Astrocyte (in vitro differentiated cells and primary cell): ENCODE measurements around the gene SUSD6. TPM values are rescaled to one million over a fixed set of nuclear protein-coding genes. Genes with fewer than 3 reads are reported as not detected.
A peak's percentile ranks its signal among the peaks of the same experiment; 100 is the strongest.

Source experiments
- DNase-seq: peaks from one replicate; pipeline ENCODE4 v3.0.0-alpha.2; 2010; ENCODE audit warnings: low read depth
- FAIRE-seq: peaks from 2 replicates; lab custom pipeline; 2011; peaks lifted over from hg19 to GRCh38; lab: Jason Lieb, UNC
- H2AFZ ChIP-seq: 2 replicates; pipeline ENCODE4 v1.6.0; 2012; ENCODE audit warnings: low read depth, low read length, inconsistent platforms
- H3K27ac ChIP-seq: 2 replicates; pipeline ENCODE4 v1.5.1; 2011; ENCODE audit warnings: low read depth, low read length, inconsistent platforms
- H3K27me3 ChIP-seq: 2 replicates; pipeline ENCODE4 v1.6.0; 2011; ENCODE audit warnings: low read length, inconsistent platforms; ENCODE audit not compliant: insufficient read depth
- H3K36me3 ChIP-seq: 2 replicates; pipeline ENCODE4 v1.5.1; 2011; ENCODE audit warnings: low read length, inconsistent platforms; ENCODE audit not compliant: insufficient read depth
- H3K4me1 ChIP-seq: 2 replicates; pipeline ENCODE4 v1.5.1; 2011; ENCODE audit warnings: low read length, inconsistent platforms; ENCODE audit not compliant: insufficient read depth
- H3K4me2 ChIP-seq: 2 replicates; pipeline ENCODE4 v1.6.0; 2012; ENCODE audit warnings: low read length, inconsistent platforms
- H3K4me3 ChIP-seq: 2 replicates; pipeline ENCODE4 v1.5.1; 2011; ENCODE audit warnings: low read depth, mild to moderate bottlenecking, low read length, inconsistent platforms; ENCODE audit not compliant: insufficient read depth
- H3K79me2 ChIP-seq: 2 replicates; pipeline ENCODE4 v1.6.0; 2012; ENCODE audit warnings: mild to moderate bottlenecking, low read length, inconsistent platforms; ENCODE audit not compliant: insufficient read depth
- H3K9ac ChIP-seq: 2 replicates; pipeline ENCODE4 v1.6.0; 2012; ENCODE audit warnings: mild to moderate bottlenecking, low read length, inconsistent platforms
- H3K9me3 ChIP-seq: 2 replicates; pipeline ENCODE4 v1.5.1; 2012; ENCODE audit warnings: low read depth, mild to moderate bottlenecking, low read length, inconsistent platforms; ENCODE audit not compliant: insufficient read depth
- H4K20me1 ChIP-seq: 2 replicates; pipeline ENCODE4 v1.6.0; 2012; ENCODE audit warnings: low read length, inconsistent platforms; ENCODE audit not compliant: insufficient read depth
- H3K27ac Mint-ChIP-seq: one replicate; pipeline ENCODE4 v1.8.0; 2021; ENCODE audit warnings: mild to moderate bottlenecking, mixed read lengths; ENCODE audit not compliant: unreplicated experiment
- H3K27me3 Mint-ChIP-seq: one replicate; pipeline ENCODE4 v1.8.0; 2021; ENCODE audit warnings: low read depth, mixed read lengths; ENCODE audit not compliant: unreplicated experiment
- H3K36me3 Mint-ChIP-seq: one replicate; pipeline ENCODE4 v1.8.0; 2021; ENCODE audit warnings: low read depth, mixed read lengths; ENCODE audit not compliant: unreplicated experiment
- H3K4me1 Mint-ChIP-seq: one replicate; pipeline ENCODE4 v1.8.0; 2021; ENCODE audit warnings: low read depth, mixed read lengths; ENCODE audit not compliant: unreplicated experiment
- H3K4me3 Mint-ChIP-seq: one replicate; pipeline ENCODE4 v1.8.0; 2021; ENCODE audit warnings: mild to moderate bottlenecking, moderate library complexity, mixed read lengths; ENCODE audit not compliant: unreplicated experiment
- H3K9me3 Mint-ChIP-seq: one replicate; pipeline ENCODE4 v1.8.0; 2021; ENCODE audit warnings: mild to moderate bottlenecking, mixed read lengths; ENCODE audit not compliant: unreplicated experiment
- CTCF ChIP-seq: IDR thresholded peaks from 2 replicates; pipeline ENCODE4 v1.5.1; 2011; ENCODE audit warnings: low read depth, mild to moderate bottlenecking, inconsistent platforms, low read length, moderate library complexity; ENCODE audit not compliant: insufficient read depth
- EZH2 ChIP-seq: IDR thresholded peaks from 2 replicates; pipeline ENCODE4 v1.6.1; 2012; ENCODE audit warnings: mild to moderate bottlenecking, low read length, inconsistent platforms; ENCODE audit not compliant: insufficient read depth
- total RNA-seq: library from RNA; stranded (reverse); gene quantifications from 2 replicates; pipeline ENCODE4 v1.2.1, GENCODE V29; 2021

Gene SUSD6
- total RNA-seq, 1 donor from 2014 or later, result 25.6 TPM

GRCh38 chr14:69651664-69652063, 40.3 kb downstream of the SUSD6 start:
- FAIRE-seq (no peak), DNase-seq (no peak)
- no peak overlapping the region for H2AFZ ChIP-seq
- H3K36me3 ChIP-seq, result no peaks in the 10 kb centered on the region
- peaks cover 68% of the 10 kb centered on the region for H3K4me1 Mint-ChIP-seq
- H3K4me2 ChIP-seq, result peak overlapping the region; percentile 42
- peaks cover 70% of the 10 kb centered on the region for H4K20me1 ChIP-seq
- H3K27me3 ChIP-seq, result no peaks in the 10 kb centered on the region
- peak overlapping the region; percentile 42 for H3K4me3 Mint-ChIP-seq
- no peak overlapping the region for H3K9ac ChIP-seq
- H3K4me3 ChIP-seq, result no peak overlapping the region
- H3K79me2 ChIP-seq, result peaks cover 80% of the 10 kb centered on the region
- no peaks in the 10 kb centered on the region for H3K9me3 Mint-ChIP-seq
- no peak overlapping the region for H3K27ac Mint-ChIP-seq
- H3K36me3 Mint-ChIP-seq, result peaks cover 5% of the 10 kb centered on the region
- TF ChIP-seq CTCF (no peak), EZH2 (no peak)
- H3K9me3 ChIP-seq, result no peaks in the 10 kb centered on the region
- no peaks in the 10 kb centered on the region for H3K27me3 Mint-ChIP-seq
- peaks cover 48% of the 10 kb centered on the region for H3K4me1 ChIP-seq
- H3K27ac ChIP-seq, result no peak overlapping the region

- FAIRE-seq (no peak), DNase-seq (no peak)
- H3K9ac ChIP-seq, result no peak overlapping the region
- no peak for TF ChIP-seq EZH2
- no peak for TF ChIP-seq CTCF
- H3K27me3 Mint-ChIP-seq, result no peaks in the 10 kb centered on the region
- H3K79me2 ChIP-seq, result peaks cover 72% of the 10 kb centered on the region
- H3K4me2 ChIP-seq, result no peak overlapping the region
- peak overlapping the region; percentile 62 for H3K27ac Mint-ChIP-seq
- H3K27ac ChIP-seq, result no peak overlapping the region
- H3K4me1 Mint-ChIP-seq, result peaks cover 65% of the 10 kb centered on the region
- no peaks in the 10 kb centered on the region for H3K27me3 ChIP-seq
- H4K20me1 ChIP-seq, result peaks cover 79% of the 10 kb centered on the region
- no peaks in the 10 kb centered on the region for H3K9me3 ChIP-seq
- H3K9me3 Mint-ChIP-seq, result no peaks in the 10 kb centered on the region
- peak overlapping the region; percentile 64 for H3K4me3 Mint-ChIP-seq
- H3K36me3 Mint-ChIP-seq, result peaks cover 2% of the 10 kb centered on the region
- H3K4me3 ChIP-seq, result no peak overlapping the region
- H2AFZ ChIP-seq, result no peak overlapping the region
- peaks cover 52% of the 10 kb centered on the region for H3K4me1 ChIP-seq
- no peaks in the 10 kb centered on the region for H3K36me3 ChIP-seq
Measured at GRCh38 chr14:69652942-69653684, 41.7 kb downstream of the SUSD6 start.

GRCh38 chr14:69654116-69654515, 42.7 kb downstream of the SUSD6 start:
- peaks cover 52% of the 10 kb centered on the region for H3K4me1 ChIP-seq
- H3K27ac Mint-ChIP-seq, result no peak overlapping the region

More at GRCh38 chr14:69654116-69654515, 42.7 kb downstream of the SUSD6 start:
- H3K9me3 Mint-ChIP-seq, result no peaks in the 10 kb centered on the region
- Histone ChIP-seq H4K20me1 (peaks cover 78% of the 10 kb centered on the region), H3K4me2 (no peak overlapping the region), H3K27ac (no peak overlapping the region), H3K9ac (no peak overlapping the region), H3K27me3 (no peaks in the 10 kb centered on the region), H3K36me3 (no peaks in the 10 kb centered on the region), H3K79me2 (peaks cover 71% of the 10 kb centered on the region), H3K9me3 (no peaks in the 10 kb centered on the region), H3K4me3 (no peak overlapping the region), H2AFZ (no peak overlapping the region)
- no peak for DNase-seq
- peaks cover 65% of the 10 kb centered on the region for H3K4me1 Mint-ChIP-seq
- H3K27me3 Mint-ChIP-seq, result no peaks in the 10 kb centered on the region
- no peak overlapping the region for H3K4me3 Mint-ChIP-seq
- H3K36me3 Mint-ChIP-seq, result peaks cover 2% of the 10 kb centered on the region
- TF ChIP-seq EZH2 (no peak), CTCF (no peak)
- no peak for FAIRE-seq
